Esophagus muscularis mucosa (tissue), 2 donors: ENCODE data around the gene ESYT2.

Experiments
- POLR2A ChIP-seq: fragments of 450-650 bp; IDR thresholded peaks from one replicate; pipeline ENCODE4 v1.6.1; 2017; ENCODE audit warnings: antibody characterized with exemption, moderate library complexity, mild to moderate bottlenecking, low read depth
- POLR2AphosphoS5 ChIP-seq, 2 donors: sonication (generic); formaldehyde crosslinking; IDR thresholded peaks; one replicate each; pipeline ENCODE4 v1.6.1; 2017; ENCODE audit warnings: antibody characterized with exemption in 2 of 2

DNA sequence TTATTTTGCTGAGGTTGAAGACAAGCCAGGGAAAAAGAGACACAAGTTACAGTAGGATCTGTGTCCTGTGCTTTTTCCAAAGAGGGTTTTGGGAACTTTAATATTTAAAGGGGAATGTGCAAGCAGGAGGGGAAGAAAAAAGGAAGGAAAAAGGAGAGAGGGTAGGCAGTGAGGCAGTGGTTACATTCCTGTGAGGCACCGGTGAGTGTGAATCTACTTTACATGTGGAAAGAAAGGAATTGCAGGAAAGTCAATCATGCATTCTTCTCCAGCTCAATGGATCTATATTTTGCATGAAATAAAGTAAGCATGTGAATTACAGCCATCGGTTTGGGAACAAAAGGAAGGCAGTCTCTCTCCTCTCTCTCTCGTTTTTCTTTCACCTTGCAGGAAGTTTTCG lies 14.5 kb upstream of the ESYT2 start:
- TF ChIP-seq POLR2AphosphoS5 (IDR thresholded peaks at IDR 0.05) (no peak), POLR2A (no peak)
